ENCODE measurements around the gene IFITM5.
"Not testable (repeated sequence)": the region's sequence is repeated elsewhere in the genome, so short reads cannot be mapped to it uniquely, and the experiment has no call there.

The IFITM5 gene

DNA sequence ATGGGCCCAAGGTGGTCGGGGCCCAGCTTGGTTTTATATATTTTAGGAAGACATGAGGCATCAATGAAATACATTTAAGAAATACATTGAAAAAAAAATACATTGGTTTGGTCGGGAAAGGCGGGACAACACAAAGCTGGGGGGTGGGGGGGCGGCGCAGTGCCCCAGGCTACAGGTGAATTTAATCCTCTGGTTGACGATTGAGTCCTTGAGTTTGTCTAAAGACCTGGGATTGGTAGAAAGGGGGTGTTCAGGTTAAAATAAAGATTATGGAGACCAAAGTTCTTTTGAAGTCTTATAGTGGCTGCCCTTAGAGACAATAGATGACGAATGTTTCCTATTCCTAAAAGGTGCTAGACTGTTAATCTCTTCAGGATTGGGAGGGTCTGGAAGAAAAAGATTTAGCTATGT is 17.6 kb upstream of the IFITM5 start:
- TF ChIP-seq, protein P1, sequence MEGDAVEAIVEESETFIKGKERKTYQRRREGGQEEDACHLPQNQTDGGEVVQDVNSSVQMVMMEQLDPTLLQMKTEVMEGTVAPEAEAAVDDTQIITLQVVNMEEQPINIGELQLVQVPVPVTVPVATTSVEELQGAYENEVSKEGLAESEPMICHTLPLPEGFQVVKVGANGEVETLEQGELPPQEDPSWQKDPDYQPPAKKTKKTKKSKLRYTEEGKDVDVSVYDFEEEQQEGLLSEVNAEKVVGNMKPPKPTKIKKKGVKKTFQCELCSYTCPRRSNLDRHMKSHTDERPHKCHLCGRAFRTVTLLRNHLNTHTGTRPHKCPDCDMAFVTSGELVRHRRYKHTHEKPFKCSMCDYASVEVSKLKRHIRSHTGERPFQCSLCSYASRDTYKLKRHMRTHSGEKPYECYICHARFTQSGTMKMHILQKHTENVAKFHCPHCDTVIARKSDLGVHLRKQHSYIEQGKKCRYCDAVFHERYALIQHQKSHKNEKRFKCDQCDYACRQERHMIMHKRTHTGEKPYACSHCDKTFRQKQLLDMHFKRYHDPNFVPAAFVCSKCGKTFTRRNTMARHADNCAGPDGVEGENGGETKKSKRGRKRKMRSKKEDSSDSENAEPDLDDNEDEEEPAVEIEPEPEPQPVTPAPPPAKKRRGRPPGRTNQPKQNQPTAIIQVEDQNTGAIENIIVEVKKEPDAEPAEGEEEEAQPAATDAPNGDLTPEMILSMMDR (IDR thresholded peaks at IDR 0.05; ENCODE audit: insufficient read depth, missing control alignments): no peak
- DNase-seq (ENCODE audit: insufficient read length, low spot score): no peak
- no peak for FAIRE-seq

DNA sequence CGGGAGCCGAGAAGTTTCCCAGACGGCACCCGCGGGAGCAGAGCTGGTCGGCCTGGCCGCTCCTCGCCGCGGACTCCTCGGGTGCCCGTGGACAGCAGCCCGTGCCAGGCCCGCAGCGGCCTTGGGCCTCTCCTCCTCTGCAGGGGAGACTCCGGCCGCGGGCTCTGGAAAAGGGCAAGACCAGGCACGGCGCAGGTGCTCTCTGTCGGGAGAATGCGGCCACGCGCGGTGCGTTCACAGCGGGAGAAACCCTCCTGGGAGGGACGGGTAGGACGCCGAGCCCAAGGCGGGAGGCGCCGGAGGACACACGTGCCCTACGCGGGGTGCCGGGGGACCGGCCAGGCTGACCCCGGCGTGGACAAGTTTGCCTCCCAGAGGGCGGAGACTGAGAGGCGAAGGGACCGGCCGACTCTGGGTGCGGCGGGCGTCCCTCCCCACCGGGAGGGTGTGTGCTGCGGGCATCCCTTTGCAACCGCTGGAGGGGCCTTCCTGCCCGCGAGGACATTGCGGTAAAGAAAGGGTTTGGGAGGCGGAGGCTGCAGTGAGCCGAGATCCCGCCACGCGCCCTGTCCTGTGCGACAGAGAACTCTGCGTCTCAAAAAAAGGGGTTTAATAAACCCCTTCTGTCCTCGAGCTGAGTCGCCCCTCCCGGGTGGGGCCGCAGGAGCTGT is 16.8 kb upstream of the IFITM5 start:
- no peak for DNase-seq (ENCODE audit: insufficient read length, low spot score)
- TF ChIP-seq, protein P1 (IDR thresholded peaks at IDR 0.05; ENCODE audit: insufficient read depth, missing control alignments): no peak
- FAIRE-seq: no peak

DNA sequence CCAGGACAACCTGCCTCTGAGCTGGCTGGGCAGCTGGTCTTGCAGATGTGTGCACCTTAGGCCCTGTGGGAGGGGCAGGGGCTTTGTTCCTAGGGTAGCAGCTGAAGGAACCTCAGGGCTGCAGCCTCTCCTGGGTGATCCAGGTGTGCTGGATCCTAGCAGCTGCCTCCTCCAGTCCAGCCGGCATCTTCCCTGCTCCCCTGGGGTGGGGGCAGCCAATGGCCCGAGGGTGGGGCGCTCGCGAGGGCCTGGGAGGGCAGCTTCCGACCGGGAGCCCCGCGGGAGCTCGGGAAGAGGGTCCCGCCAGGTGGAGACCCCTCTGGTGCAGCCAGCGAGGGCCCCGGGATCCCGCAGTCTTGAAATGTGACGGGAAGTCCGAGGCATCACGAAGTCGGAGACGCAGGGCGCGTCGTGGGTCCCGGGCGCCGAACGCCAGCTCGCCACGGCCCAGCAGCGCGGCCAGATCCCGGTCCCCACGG is 16.2 kb upstream of the IFITM5 start:
- no peak for DNase-seq (ENCODE audit: insufficient read length, low spot score)
- TF ChIP-seq, protein P1 (IDR thresholded peaks at IDR 0.05; ENCODE audit: insufficient read depth, missing control alignments): no peak
- no peak for FAIRE-seq

DNA sequence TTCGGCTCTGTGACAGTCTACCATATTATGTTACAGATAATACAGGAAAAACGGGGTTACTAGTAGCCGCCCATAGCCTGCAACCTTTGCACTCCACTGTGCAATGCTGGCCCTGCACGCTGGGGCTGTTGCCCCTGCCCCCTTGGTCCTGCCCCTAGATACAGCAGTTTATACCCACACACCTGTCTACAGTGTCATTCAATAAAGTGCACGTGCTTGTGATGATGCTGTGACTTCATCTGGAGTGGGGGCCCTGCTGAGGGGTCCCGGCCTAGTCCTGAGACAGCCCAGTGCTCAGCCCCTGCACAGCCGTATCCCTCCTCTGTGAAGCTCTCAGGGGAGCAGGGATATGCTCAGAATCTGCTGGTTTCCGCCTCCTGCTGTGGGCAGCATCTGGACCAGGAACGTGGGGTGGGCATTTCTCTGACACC is 15.7 kb upstream of the IFITM5 start:
- no peak for DNase-seq (ENCODE audit: insufficient read length, low spot score)
- TF ChIP-seq, protein P1 (IDR thresholded peaks at IDR 0.05; ENCODE audit: insufficient read depth, missing control alignments): no peak
- FAIRE-seq: no peak

DNA sequence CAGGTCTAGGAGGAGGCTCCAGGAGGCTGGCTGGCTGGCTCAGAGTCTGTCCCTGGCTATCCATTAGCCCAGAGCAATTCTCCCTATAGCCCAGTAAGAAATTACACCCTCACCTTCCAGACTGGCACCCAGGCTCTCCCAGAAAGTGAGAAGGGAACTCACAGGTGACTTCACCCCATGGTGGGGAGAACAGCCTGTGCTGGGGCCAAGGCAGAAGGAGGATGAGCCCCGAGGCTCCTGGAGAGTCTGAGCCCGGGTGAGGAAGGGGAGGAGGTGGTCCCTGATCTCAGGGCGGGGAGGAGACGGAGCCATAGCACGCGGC is 15.2 kb upstream of the IFITM5 start:
- FAIRE-seq; DNase-seq (ENCODE audit: insufficient read length, low spot score): not testable (repeated sequence)

DNA sequence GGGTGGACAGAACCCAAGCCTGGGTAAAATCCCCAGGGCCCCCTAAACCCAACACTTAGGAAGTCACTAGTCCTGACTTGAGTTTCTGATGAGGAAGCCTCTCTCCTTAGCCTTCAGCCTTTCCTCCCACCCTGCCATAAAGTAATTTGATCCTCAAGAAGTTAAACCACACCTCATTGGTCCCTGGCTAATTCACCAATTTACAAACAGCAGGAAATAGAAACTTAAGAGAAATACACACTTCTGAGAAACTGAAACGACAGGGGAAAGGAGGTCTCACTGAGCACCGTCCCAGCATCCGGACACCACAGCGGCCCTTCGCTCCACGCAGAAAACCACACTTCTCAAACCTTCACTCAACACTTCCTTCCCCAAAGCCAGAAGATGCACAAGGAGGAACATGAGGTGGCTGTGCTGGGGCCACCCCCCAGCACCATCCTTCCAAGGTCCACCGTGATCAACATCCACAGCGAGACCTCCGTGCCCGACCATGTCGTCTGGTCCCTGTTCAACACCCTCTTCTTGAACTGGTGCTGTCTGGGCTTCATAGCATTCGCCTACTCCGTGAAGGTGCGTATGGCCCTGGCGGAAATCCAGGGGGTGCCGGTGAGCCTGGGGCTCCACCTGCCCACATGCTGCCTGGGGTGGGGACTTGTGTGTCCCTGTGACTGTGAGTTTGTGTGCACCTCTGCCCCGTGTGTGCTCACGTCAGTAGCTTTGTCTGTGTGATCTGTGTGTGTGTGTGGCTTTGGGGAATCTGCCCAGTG is 14.6 kb upstream of the IFITM5 start, which contains the start of gene IFITM1:
Gene IFITM1, plus strand, starts transcription at position 254 of the 767 bp plus-strand sequence. Its CDS starts 131 bp downstream, at position 385.
- TF ChIP-seq, protein P1 (IDR thresholded peaks at IDR 0.05; ENCODE audit: insufficient read depth, missing control alignments): no peak
- FAIRE-seq: no peak
- no peak for DNase-seq (ENCODE audit: insufficient read length, low spot score)

DNA sequence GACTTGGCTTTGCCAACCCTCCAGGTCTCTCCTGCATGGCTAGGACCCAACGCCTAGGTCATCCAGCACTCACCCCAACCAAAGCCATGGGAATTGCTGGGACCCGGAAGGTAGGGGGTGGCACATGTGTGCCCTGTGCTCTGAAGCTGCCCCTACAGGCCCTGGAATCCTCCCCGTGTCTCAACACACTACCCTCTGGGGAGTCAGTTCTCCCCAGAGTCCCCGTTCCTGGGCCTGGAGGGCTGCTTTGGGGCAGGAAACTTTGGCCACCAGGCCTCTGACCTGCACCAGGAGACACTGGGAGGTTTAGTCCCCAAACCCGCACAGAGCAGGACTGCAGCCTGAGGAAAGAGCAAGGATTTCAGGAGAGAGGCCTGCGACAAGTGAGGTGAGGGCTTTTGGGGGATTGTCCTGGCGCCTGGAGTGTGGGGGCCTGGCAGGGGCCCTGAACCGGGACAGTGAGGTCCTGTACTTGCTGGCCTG is 14.0 kb upstream of the IFITM5 start:
- FAIRE-seq (no peak), DNase-seq (ENCODE audit: insufficient read length, low spot score) (no peak)
- TF ChIP-seq, protein P1 (IDR thresholded peaks at IDR 0.05; ENCODE audit: insufficient read depth, missing control alignments): no peak
